GM12878 (cell line): Measurements from ENCODE around the gene TMEM135. TPM values are rescaled to one million over a fixed set of nuclear protein-coding genes. Genes with fewer than 3 reads are reported as not detected.

Experiments used
- ATAC-seq: fragments of 200-7000 bp; cut with Tn5 transposase; 3 replicates; pipeline ENCODE4 v1.9.1; 2020; ENCODE audit warnings: mild to moderate bottlenecking, moderate library complexity
- BruUV-seq: library from RNA; stranded (reverse); fragments of 400-500 nt; replicated peaks from 2 replicates; lab custom pipeline; 2021; lab: Mats Ljungman, UMichigan
- CTCF ChIA-PET: fragments of 300-600 bp; sonication (Branson Sonifier 250); formaldehyde crosslinking; extraction: SDS; loops from one replicate; lab custom pipeline; 2021; ENCODE audit warnings: inconsistent platforms; lab: Yijun Ruan, JAX
- POLR2A ChIA-PET: fragments of 350-600 bp; formaldehyde crosslinking; extraction: SDS; loops from one replicate; lab custom pipeline; 2021; ENCODE audit warnings: inconsistent platforms; lab: Charles Lee
- RAD21 ChIA-PET: fragments of 300-600 bp; sonication (Branson Sonifier 250); formaldehyde crosslinking; loops from one replicate; lab custom pipeline; 2023; ENCODE audit warnings: antibody characterized with exemption; ENCODE audit not compliant: unreplicated experiment; lab: Charles Lee
- SMC1A ChIA-PET: fragments of 300-600 bp; sonication (Branson Sonifier 250); formaldehyde crosslinking; loops from one replicate; lab custom pipeline; 2023; ENCODE audit not compliant: unreplicated experiment, uncharacterized antibody; lab: Charles Lee
- DNase-seq: peaks from one replicate; pipeline ENCODE4 v3.0.0-alpha.2; 2011; ENCODE audit warnings: low read depth, low spot score
- FAIRE-seq: peaks from 3 replicates; lab custom pipeline; 2011; peaks lifted over from hg19 to GRCh38; lab: Jason Lieb, UNC
- H2AFZ ChIP-seq: 2 replicates; pipeline ENCODE4 v1.6.0; 2011; ENCODE audit warnings: low read depth, low read length, control low read depth; ENCODE audit not compliant: control insufficient read depth
- H3K27ac ChIP-seq: 2 replicates; pipeline ENCODE4 v1.5.1; 2011; ENCODE audit warnings: control low read depth; ENCODE audit not compliant: control insufficient read depth, insufficient read depth
- H3K27me3 ChIP-seq, 2 experiments: replicated peaks in 1 of 2; 2 replicates each; pipeline versions ENCODE4 v1.6.0 to v1.6.1; 2011; ENCODE audit warnings: low read length in 1 of 2; ENCODE audit not compliant: control insufficient read depth in 2 of 2, insufficient read depth in 2 of 2
- H3K36me3 ChIP-seq, 2 experiments: 2 replicates each; pipeline ENCODE4 v1.5.1; 2011; ENCODE audit warnings: low read length in 1 of 2; ENCODE audit not compliant: control insufficient read depth in 2 of 2, insufficient read depth in 2 of 2
- H3K4me1 ChIP-seq: 2 replicates; pipeline ENCODE4 v1.6.1; 2011; ENCODE audit warnings: mild to moderate bottlenecking, low read length, moderate library complexity, mixed read lengths; ENCODE audit not compliant: control insufficient read depth, insufficient read depth
- H3K4me2 ChIP-seq: 2 replicates; pipeline ENCODE4 v1.6.0; 2011; ENCODE audit warnings: control low read depth; ENCODE audit not compliant: control insufficient read depth, insufficient read depth
- H3K4me3 ChIP-seq: fragments of 200-600 bp; sonication (generic); 2 replicates; pipeline ENCODE4 v1.5.1; 2016
- H3K79me2 ChIP-seq: 2 replicates; pipeline ENCODE4 v1.6.0; 2011; ENCODE audit warnings: low read length; ENCODE audit not compliant: control insufficient read depth, insufficient read depth
- H3K9ac ChIP-seq: 2 replicates; pipeline ENCODE4 v1.8.0; 2011; ENCODE audit warnings: low read length, control low read depth, mixed read lengths; ENCODE audit not compliant: control insufficient read depth, insufficient read depth
- H3K9me3 ChIP-seq: replicated peaks from 3 replicates; pipeline ENCODE4 v1.5.1; 2011; ENCODE audit warnings: mild to moderate bottlenecking, low read length; ENCODE audit not compliant: control insufficient read depth, insufficient read depth
- H4K20me1 ChIP-seq: 2 replicates; pipeline ENCODE4 v1.6.0; 2011; ENCODE audit not compliant: control insufficient read depth, insufficient read depth
- BACH1 ChIP-seq: fragments of 450-650 bp; IDR thresholded peaks from 2 replicates; pipeline ENCODE4 v1.6.1; 2017; ENCODE audit warnings: mild to moderate bottlenecking, borderline replicate concordance
- CHD1 ChIP-seq: IDR thresholded peaks from 2 replicates; pipeline ENCODE4 v1.6.1; 2012; ENCODE audit warnings: low read depth, low read length, improper control_type of control experiment
- ETV6 ChIP-seq, 2 experiments: fragments of 450-650 bp in 1 of 2; IDR thresholded peaks in 1 of 2; conservative IDR thresholded peaks in 1 of 2; 2 replicates each; pipeline ENCODE4 v1.6.1; 2014; ENCODE audit warnings: antibody characterized with exemption in 1 of 2, borderline replicate concordance in 1 of 2, low read depth in 1 of 2, mild to moderate bottlenecking in 1 of 2, moderate library complexity in 1 of 2
- HDAC2 ChIP-seq: fragments of 200-600 bp; sonication (generic); IDR thresholded peaks from 2 replicates; pipeline ENCODE4 v1.6.1; 2017
- IKZF1 ChIP-seq: fragments of 450-650 bp; conservative IDR thresholded peaks from 2 replicates; pipeline ENCODE4 v1.6.1; 2017; ENCODE audit warnings: antibody characterized with exemption, mild to moderate bottlenecking
- MTA2 ChIP-seq: fragments of 450-650 bp; IDR thresholded peaks from 2 replicates; pipeline ENCODE4 v1.6.1; 2016; ENCODE audit warnings: low read depth, mild to moderate bottlenecking, moderate library complexity
- MYB ChIP-seq: fragments of 150-350 bp; IDR thresholded peaks from 2 replicates; pipeline ENCODE4 v1.6.1; 2014; ENCODE audit warnings: mild to moderate bottlenecking, low read depth, low read length, borderline replicate concordance
- NFYB ChIP-seq: IDR thresholded peaks from 2 replicates; pipeline ENCODE4 v1.6.1; 2011; ENCODE audit warnings: low read depth, mild to moderate bottlenecking, low read length, improper control_type of control experiment, moderate library complexity; ENCODE audit not compliant: insufficient read depth
- PAX5 ChIP-seq: IDR thresholded peaks from 2 replicates; pipeline ENCODE4 v1.6.1; 2011; ENCODE audit warnings: low read depth, low read length, borderline replicate concordance
- PML ChIP-seq: IDR thresholded peaks from 2 replicates; pipeline ENCODE4 v1.6.1; 2012; ENCODE audit warnings: low read length, inconsistent platforms
- RB1 ChIP-seq: fragments of 450-650 bp; formaldehyde crosslinking; IDR thresholded peaks from 2 replicates; pipeline ENCODE4 v1.6.1; 2017; ENCODE audit warnings: mild to moderate bottlenecking, borderline replicate concordance
- RFX5 ChIP-seq: IDR thresholded peaks from 2 replicates; pipeline ENCODE4 v1.6.1; 2011; ENCODE audit warnings: low read depth, low read length, improper control_type of control experiment
- SREBF1 ChIP-seq: IDR thresholded peaks from 2 replicates; pipeline ENCODE4 v1.6.1; 2012; ENCODE audit warnings: mild to moderate bottlenecking, low read length
- TCF12 ChIP-seq: IDR thresholded peaks from 2 replicates; pipeline ENCODE4 v1.6.1; 2011; ENCODE audit warnings: low read depth, mild to moderate bottlenecking, low read length
- WGBS: methylation state at CpG from one replicate; pipeline ENCODE4 v1.1.6; 2016; ENCODE audit warnings: low lambda C conversion rate; ENCODE audit not compliant: insufficient replicate concordance, insufficient coverage; ENCODE audit errors: missing lambda C conversion rate; 5-methylcytosine and 5-hydroxymethylcytosine counted together
- in situ Hi-C: fragments of 300-500 bp; cut with MboI; formaldehyde crosslinking; loops from 9 replicates; pipeline ENCODE4 v1.14.3; 2018; ENCODE audit warnings: mixed read lengths
- intact Hi-C: fragments of 100-400 bp; cut with micrococcal nuclease; formaldehyde crosslinking; loops from one replicate; pipeline ENCODE4 v1.14.2; 2022; ENCODE audit not compliant: unreplicated experiment
- polyA plus RNA-seq, 11 experiments: library from polyadenylated mRNA; depleted of rRNA in 4 of 11; unstranded in 6 of 11; stranded (reverse) in 5 of 11; fragments of >200 nt; fragmentation: Nextera tagmentation in 4 of 11; fragmentation: Illumina TruSeq in 1 of 11; extraction: Ambion mirVana in 4 of 11; extraction: Trizol in 1 of 11; gene quantifications; 1 replicate in 1 of 11; 2 replicates in 10 of 11; pipeline versions ENCODE4 v1.2.1 to v1.2.3, GENCODE V29; 2011 to 2016; ENCODE audit warnings: inconsistent platforms in 2 of 11, missing spikeins in 2 of 11, low read depth in 1 of 11
- total RNA-seq, 4 experiments: library from RNA; depleted of rRNA in 3 of 4; stranded (reverse); fragments of >200 nt in 3 of 4; fragmentation: Illumina TruSeq in 1 of 4; extraction: Trizol in 1 of 4; gene quantifications; 2 replicates each; pipeline versions ENCODE4 v1.2.1 to v1.2.3, GENCODE V29; 2013 to 2021
- TF ChIP-seq, protein P1 (sequence below): fragments of 450-650 bp; IDR thresholded peaks from 2 replicates; pipeline ENCODE4 v1.6.1; 2016; ENCODE audit warnings: mild to moderate bottlenecking

Gene TMEM135
- total and polyA plus RNA-seq, 10 of the 15 experiments (the other 5 are each of a cell fraction or from before 2014, with no cell fraction given): 7.2 to 117 (median 12.9) TPM

DNA sequence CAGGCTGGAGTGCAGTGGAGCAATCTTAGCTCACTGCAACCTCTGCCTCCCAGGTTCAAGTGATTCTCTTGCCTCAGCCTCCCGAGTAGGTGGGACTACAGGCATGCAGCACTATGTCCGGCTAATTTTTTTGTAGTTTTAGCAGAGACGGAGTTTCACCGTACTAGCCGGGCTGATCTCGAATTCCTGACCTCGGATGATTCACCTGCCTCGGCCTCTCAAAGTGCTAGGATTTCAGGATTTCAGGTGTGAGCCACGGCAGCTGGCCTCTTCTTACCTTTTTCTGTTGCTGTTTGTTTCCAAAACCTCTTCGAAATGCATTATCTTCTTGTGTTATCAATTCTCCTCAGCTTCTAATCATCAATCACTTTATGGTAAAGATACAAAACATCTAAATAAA is 22.1 kb upstream of the TMEM135 start:
- SMC1A ChIA-PET: interaction anchor here (0.6 kb wide), 3 partner anchors 11 to 746 kb away, joined by 3 read pairs; no protein-coding TSS in a partner anchor
- RAD21 ChIA-PET: no interaction called here
- FAIRE-seq: no peak
- CTCF ChIA-PET: no interaction called here
- WGBS: 54% methylated on average over 10 of the region's 10 CpGs
- Histone ChIP-seq H3K9me3 (no peaks in the 10 kb centered on the region), H3K4me3 (no peak overlapping the region), H3K4me2 (no peak overlapping the region), H3K36me3 (no peaks in the 10 kb centered on the region), H4K20me1 (no peaks in the 10 kb centered on the region), H3K27ac (no peak overlapping the region), H3K4me1 (no peaks in the 10 kb centered on the region), H3K79me2 (no peaks in the 10 kb centered on the region), H2AFZ (no peak overlapping the region), H3K27me3 (no peaks in the 10 kb centered on the region), H3K9ac (no peak overlapping the region)
- in situ Hi-C loops: no loop called here
- no TSS peak for BruUV-seq
- POLR2A ChIA-PET: no interaction called here
- no peak for DNase-seq
- TF ChIP-seq MTA2: no peak
- no peak for TF ChIP-seq HDAC2
- TF ChIP-seq TCF12: no peak
- TF ChIP-seq RB1: no peak
- TF ChIP-seq PML: no peak
- no peak for ATAC-seq
- intact Hi-C loops: no loop called here

DNA sequence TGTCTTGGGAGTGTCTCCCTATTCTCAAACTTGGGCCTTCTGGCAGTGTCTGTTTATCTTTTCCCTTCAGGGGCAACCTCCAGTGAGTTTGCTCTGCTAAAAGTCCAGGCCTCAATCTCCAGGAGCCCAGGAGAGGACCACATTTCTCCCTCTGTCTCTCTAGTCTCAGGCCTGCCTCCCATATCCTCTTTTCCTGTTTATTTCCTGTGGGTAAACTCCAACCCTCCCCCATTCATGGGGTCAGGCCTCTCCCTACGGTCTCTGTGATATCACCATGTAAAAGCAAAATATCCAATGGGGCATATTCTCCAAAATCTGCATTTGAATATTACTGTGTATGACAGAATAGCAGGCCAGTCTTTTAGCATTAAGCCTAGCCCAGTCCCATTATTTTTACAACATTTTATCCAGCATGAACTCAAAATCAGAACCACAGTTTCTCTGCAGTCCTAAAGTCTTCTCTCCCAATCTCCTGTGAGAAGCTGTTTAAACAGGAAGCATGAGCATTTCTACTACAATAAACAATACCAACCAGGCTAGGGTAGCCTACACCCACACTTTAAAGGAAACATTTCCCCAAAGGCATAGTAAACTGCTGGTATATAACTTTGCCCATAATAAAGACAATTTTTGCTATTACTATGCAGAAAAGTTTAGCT is 18.0 kb upstream of the TMEM135 start:
- TF ChIP-seq CHD1 (no peak), ETV6 (conservative IDR thresholded peaks at IDR 0.05 in 1 of 2, IDR thresholded peaks at IDR 0.05 in 1 of 2; ENCODE audit: borderline replicate concordance in 1 of 2, low read depth in 1 of 2) (no peak), SREBF1 (no peak), MYB (no peak), RFX5 (no peak), NFYB (no peak), IKZF1 (no peak), BACH1 (no peak), PAX5 (no peak)
- TF ChIP-seq, protein P1, sequence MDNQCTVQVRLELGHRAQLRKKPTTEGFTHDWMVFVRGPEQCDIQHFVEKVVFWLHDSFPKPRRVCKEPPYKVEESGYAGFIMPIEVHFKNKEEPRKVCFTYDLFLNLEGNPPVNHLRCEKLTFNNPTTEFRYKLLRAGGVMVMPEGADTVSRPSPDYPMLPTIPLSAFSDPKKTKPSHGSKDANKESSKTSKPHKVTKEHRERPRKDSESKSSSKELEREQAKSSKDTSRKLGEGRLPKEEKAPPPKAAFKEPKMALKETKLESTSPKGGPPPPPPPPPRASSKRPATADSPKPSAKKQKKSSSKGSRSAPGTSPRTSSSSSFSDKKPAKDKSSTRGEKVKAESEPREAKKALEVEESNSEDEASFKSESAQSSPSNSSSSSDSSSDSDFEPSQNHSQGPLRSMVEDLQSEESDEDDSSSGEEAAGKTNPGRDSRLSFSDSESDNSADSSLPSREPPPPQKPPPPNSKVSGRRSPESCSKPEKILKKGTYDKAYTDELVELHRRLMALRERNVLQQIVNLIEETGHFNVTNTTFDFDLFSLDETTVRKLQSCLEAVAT: no peak
- intact Hi-C loops: no loop called here
- no TSS peak for BruUV-seq
- SMC1A ChIA-PET: interaction anchor here (1.4 kb wide), 1 partner anchor 18 kb away, joined by 3 read pairs; the partner anchor contains the start of gene TMEM135
- no peaks in the 10 kb centered on the region for H3K27me3 ChIP-seq
- no peak overlapping the region for H3K27ac ChIP-seq
- RAD21 ChIA-PET: no interaction called here
- FAIRE-seq (no peak), DNase-seq (no peak), ATAC-seq (no peak)
- CTCF ChIA-PET: interaction anchor here (0.6 kb wide), 1 partner anchor 21 kb away, joined by 3 read pairs; no protein-coding TSS in a partner anchor
- no peaks in the 10 kb centered on the region for H3K79me2 ChIP-seq
- H3K4me1 ChIP-seq: no peaks in the 10 kb centered on the region
- H3K9ac ChIP-seq: no peak overlapping the region
- no peak overlapping the region for H2AFZ ChIP-seq
- in situ Hi-C loops: no loop called here
- WGBS: 29% methylated on average over 1 of the region's 1 CpG
- POLR2A ChIA-PET: interaction anchor here (0.6 kb wide), 1 partner anchor 249 kb away, joined by 3 read pairs; no protein-coding TSS in a partner anchor
- no peaks in the 10 kb centered on the region for H3K9me3 ChIP-seq
- H3K4me3 ChIP-seq: no peak overlapping the region
- H3K36me3 ChIP-seq: no peaks in the 10 kb centered on the region
- no peak overlapping the region for H3K4me2 ChIP-seq
- no peaks in the 10 kb centered on the region for H4K20me1 ChIP-seq
